Measurements from ENCODE around the gene FBXO44. TPM values are rescaled to one million over a fixed set of nuclear protein-coding genes. Genes with fewer than 3 reads are reported as not detected.

Gene FBXO44
- total and polyA plus RNA-seq, 10 of the 15 experiments (the other 5 are each of a cell fraction or from before 2014, with no cell fraction given) = 0.77 to 22.4 (median 8.2) TPM

DNA sequence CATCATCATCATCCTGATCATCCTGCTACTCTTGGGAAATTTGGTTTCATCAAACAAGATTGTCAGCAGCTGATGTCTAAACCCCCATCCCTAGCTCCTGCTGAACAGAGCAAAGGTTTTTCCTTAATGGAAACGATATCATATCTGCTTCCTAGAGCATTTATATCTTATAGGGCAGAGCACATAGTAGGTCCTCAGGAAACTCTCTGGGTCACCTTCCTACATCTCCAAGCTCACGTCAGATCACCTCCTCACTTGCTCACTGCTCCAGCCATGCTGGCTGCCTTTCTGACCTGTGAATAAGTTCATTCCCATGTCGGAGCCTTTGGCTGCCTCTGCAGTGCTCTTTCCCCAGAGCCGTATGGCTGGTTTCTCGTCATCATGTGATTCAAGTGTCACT, 10.9 kb upstream of the FBXO44 start:
- no peak overlapping the region for H3K4me2 ChIP-seq (ENCODE audit: control insufficient read depth, insufficient read depth)
- no peak overlapping the region for H3K27ac ChIP-seq (ENCODE audit: control insufficient read depth, insufficient read depth)
- CTCF ChIA-PET = interaction anchor here (0.6 to 5.9 kb wide), 23 partner anchors 9 to 1154 kb away, joined by 3 to 132 read pairs (median 4); partner anchors contain the start of gene FBXO6
- no peaks in the 10 kb centered on the region; a peak in 1 of 4 replicates for H3K27me3 ChIP-seq (replicated peaks in 1 of 2; ENCODE audit: control insufficient read depth in 2 of 2, insufficient read depth in 2 of 2, low read length in 1 of 2)
- H3K36me3 ChIP-seq (ENCODE audit: control insufficient read depth in 2 of 2, insufficient read depth in 2 of 2, low read length in 1 of 2) = no peaks in the 10 kb centered on the region
- no peak for DNase-seq (ENCODE audit: low read depth, low spot score)
- H4K20me1 ChIP-seq (ENCODE audit: control insufficient read depth, insufficient read depth) = no peaks in the 10 kb centered on the region
- no peak for ATAC-seq
- H2AFZ ChIP-seq (ENCODE audit: control insufficient read depth, low read depth, low read length) = no peak overlapping the region
- BruUV-seq (replicated peaks) = no TSS peak
- no peaks in the 10 kb centered on the region for H3K79me2 ChIP-seq (ENCODE audit: control insufficient read depth, insufficient read depth, low read length)
- POLR2A ChIA-PET = interaction anchor here (0.5 to 0.7 kb wide), 2 partner anchors 209 to 334 kb away, joined by 3 to 7 read pairs; no protein-coding TSS in a partner anchor
- H3K9ac ChIP-seq (ENCODE audit: control insufficient read depth, insufficient read depth, low read length) = no peak overlapping the region
- intact Hi-C loops (cut with micrococcal nuclease; ENCODE audit: unreplicated experiment) (loop anchor here (5.0 kb wide), 1 partner anchor 166 kb away; the partner anchor contains the start of gene DISP3), in situ Hi-C loops (cut with MboI) (loop anchor here (5.0 kb wide), 3 partner anchors 321 to 606 kb away; no protein-coding TSS in a partner anchor)
- no peak for FAIRE-seq
- 36% methylated on average over 5 of the region's 5 CpGs for WGBS (ENCODE audit: insufficient coverage, insufficient replicate concordance, low lambda C conversion rate, missing lambda C conversion rate)
- RAD21 ChIA-PET (ENCODE audit: unreplicated experiment) = interaction anchor here (0.7 to 6.7 kb wide), 8 partner anchors 72 to 1135 kb away, joined by 3 to 91 read pairs (median 4); no protein-coding TSS in a partner anchor
- TF ChIP-seq DPF2 (IDR thresholded peaks at IDR 0.05) (no peak), MEF2B (IDR thresholded peaks at IDR 0.05; ENCODE audit: partially characterized antibody, poor library complexity, severe bottlenecking) (no peak), EZH2 (IDR thresholded peaks at IDR 0.05; ENCODE audit: borderline replicate concordance, control insufficient read depth, low read depth, low read length) (no peak), RFX5 (IDR thresholded peaks at IDR 0.05; ENCODE audit: low read depth, low read length) (no peak), CHD1 (IDR thresholded peaks at IDR 0.05; ENCODE audit: low read depth, low read length) (no peak), LARP7 (IDR thresholded peaks at IDR 0.05) (no peak)
- TF ChIP-seq, protein P1, sequence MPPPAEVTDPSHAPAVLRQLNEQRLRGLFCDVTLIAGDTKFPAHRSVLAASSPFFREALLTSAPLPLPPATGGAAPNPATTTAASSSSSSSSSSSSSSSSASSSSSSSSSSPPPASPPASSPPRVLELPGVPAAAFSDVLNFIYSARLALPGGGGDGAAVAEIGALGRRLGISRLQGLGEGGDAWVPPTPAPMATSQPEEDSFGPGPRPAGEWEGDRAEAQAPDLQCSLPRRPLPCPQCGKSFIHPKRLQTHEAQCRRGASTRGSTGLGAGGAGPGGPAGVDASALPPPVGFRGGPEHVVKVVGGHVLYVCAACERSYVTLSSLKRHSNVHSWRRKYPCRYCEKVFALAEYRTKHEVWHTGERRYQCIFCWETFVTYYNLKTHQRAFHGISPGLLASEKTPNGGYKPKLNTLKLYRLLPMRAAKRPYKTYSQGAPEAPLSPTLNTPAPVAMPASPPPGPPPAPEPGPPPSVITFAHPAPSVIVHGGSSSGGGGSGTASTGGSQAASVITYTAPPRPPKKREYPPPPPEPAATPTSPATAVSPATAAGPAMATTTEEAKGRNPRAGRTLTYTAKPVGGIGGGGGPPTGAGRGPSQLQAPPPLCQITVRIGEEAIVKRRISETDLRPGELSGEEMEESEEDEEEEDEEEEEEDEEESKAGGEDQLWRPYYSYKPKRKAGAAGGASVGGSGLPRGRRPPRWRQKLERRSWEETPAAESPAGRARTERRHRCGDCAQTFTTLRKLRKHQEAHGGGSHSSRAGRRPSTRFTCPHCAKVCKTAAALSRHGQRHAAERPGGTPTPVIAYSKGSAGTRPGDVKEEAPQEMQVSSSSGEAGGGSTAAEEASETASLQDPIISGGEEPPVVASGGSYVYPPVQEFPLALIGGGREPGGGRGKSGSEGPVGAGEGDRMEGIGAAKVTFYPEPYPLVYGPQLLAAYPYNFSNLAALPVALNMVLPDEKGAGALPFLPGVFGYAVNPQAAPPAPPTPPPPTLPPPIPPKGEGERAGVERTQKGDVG (CRISPR knock-in tag; IDR thresholded peaks at IDR 0.05) = no peak
- TF ChIP-seq, protein P2, sequence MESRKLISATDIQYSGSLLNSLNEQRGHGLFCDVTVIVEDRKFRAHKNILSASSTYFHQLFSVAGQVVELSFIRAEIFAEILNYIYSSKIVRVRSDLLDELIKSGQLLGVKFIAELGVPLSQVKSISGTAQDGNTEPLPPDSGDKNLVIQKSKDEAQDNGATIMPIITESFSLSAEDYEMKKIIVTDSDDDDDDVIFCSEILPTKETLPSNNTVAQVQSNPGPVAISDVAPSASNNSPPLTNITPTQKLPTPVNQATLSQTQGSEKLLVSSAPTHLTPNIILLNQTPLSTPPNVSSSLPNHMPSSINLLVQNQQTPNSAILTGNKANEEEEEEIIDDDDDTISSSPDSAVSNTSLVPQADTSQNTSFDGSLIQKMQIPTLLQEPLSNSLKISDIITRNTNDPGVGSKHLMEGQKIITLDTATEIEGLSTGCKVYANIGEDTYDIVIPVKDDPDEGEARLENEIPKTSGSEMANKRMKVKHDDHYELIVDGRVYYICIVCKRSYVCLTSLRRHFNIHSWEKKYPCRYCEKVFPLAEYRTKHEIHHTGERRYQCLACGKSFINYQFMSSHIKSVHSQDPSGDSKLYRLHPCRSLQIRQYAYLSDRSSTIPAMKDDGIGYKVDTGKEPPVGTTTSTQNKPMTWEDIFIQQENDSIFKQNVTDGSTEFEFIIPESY (IDR thresholded peaks at IDR 0.05) = no peak
- TF ChIP-seq, protein P3, sequence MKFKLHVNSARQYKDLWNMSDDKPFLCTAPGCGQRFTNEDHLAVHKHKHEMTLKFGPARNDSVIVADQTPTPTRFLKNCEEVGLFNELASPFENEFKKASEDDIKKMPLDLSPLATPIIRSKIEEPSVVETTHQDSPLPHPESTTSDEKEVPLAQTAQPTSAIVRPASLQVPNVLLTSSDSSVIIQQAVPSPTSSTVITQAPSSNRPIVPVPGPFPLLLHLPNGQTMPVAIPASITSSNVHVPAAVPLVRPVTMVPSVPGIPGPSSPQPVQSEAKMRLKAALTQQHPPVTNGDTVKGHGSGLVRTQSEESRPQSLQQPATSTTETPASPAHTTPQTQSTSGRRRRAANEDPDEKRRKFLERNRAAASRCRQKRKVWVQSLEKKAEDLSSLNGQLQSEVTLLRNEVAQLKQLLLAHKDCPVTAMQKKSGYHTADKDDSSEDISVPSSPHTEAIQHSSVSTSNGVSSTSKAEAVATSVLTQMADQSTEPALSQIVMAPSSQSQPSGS (IDR thresholded peaks at IDR 0.05; ENCODE audit: low read length) = no peak
- H3K9me3 ChIP-seq (replicated peaks; ENCODE audit: control insufficient read depth, insufficient read depth, low read length) = no peaks in the 10 kb centered on the region
- no peaks in the 10 kb centered on the region for H3K4me1 ChIP-seq (ENCODE audit: control insufficient read depth, insufficient read depth, low read length)
- H3K4me3 ChIP-seq = no peak overlapping the region
- SMC1A ChIA-PET (ENCODE audit: uncharacterized antibody, unreplicated experiment) = interaction anchor here (0.6 to 6.3 kb wide), 6 partner anchors 38 to 659 kb away, joined by 3 to 57 read pairs (median 4); partner anchors contain the start of gene MTOR

All from GM12878 (cell line).